ENCODE measurements around the gene LRRC45.

DNA sequence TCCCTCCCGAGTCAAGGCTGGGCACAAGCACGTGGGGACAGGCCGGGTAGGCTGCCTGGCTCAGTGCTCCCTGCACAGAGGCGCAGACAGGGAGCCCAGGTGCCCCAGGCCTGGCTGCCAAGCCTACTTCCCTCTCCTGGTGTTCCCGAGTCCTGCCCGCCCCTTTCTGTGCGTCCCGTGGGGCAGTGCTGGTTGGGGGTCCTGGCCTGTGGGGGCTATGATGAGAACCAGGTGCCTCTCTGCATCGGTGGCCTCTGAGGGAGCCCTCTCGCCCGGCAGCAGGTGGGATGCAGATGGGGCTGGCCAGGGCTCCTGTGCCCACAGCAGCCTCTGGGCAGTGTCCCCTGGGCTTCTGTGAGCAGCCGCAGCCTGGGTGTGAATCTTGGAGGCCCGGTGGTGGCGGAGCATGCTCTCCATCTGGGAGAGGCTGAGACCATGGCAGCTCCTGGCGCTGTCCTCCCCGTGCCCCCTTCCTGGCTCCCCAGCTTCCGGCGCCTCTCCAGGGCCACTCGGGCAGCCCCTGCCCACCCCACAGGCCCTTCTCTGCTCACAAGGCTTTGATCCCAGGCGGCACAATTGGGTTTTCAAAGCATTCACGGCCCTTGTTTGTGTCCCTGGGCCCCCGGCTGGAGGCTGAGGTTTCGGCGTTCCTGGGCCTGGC, 7.7 kb upstream of the LRRC45 start:
- no peak for TF ChIP-seq EZH2 (IDR thresholded peaks at IDR 0.05; ENCODE audit: low read depth)
- TF ChIP-seq, protein P1, sequence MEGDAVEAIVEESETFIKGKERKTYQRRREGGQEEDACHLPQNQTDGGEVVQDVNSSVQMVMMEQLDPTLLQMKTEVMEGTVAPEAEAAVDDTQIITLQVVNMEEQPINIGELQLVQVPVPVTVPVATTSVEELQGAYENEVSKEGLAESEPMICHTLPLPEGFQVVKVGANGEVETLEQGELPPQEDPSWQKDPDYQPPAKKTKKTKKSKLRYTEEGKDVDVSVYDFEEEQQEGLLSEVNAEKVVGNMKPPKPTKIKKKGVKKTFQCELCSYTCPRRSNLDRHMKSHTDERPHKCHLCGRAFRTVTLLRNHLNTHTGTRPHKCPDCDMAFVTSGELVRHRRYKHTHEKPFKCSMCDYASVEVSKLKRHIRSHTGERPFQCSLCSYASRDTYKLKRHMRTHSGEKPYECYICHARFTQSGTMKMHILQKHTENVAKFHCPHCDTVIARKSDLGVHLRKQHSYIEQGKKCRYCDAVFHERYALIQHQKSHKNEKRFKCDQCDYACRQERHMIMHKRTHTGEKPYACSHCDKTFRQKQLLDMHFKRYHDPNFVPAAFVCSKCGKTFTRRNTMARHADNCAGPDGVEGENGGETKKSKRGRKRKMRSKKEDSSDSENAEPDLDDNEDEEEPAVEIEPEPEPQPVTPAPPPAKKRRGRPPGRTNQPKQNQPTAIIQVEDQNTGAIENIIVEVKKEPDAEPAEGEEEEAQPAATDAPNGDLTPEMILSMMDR (conservative IDR thresholded peaks at IDR 0.05): no peak
